Upper lobe of left lung (tissue), 4 donors: ENCODE data around the gene BTBD9.

Experiments
- CTCF ChIP-seq, 6 experiments: fragments of 450-650 bp in 4 of 6; fragments of 200-600 bp in 2 of 6; sonication (generic) in 2 of 6; IDR thresholded peaks; one replicate each; pipeline ENCODE4 v1.5.1; 2016 to 2019; ENCODE audit warnings: antibody characterized with exemption in 6 of 6
- POLR2A ChIP-seq, 4 donors: fragments of 450-650 bp; IDR thresholded peaks; one replicate each; pipeline ENCODE4 v1.5.1; 2016 to 2017; ENCODE audit warnings: antibody characterized with exemption in 4 of 4, mild to moderate bottlenecking in 2 of 4

GRCh38 chr6:38336922-38337321 lies 302.8 kb downstream of the BTBD9 start:
- TF ChIP-seq CTCF (IDR thresholded peaks at IDR 0.05) (no peak), POLR2A (IDR thresholded peaks at IDR 0.05) (no peak)
